ENCODE measurements around the gene SAMD4A. TPM values are rescaled to one million over a fixed set of nuclear protein-coding genes. Genes with fewer than 3 reads are reported as not detected.

SAMD4A gene
- total RNA-seq, 1 donor from 2014 or later = 30.6 TPM

DNA sequence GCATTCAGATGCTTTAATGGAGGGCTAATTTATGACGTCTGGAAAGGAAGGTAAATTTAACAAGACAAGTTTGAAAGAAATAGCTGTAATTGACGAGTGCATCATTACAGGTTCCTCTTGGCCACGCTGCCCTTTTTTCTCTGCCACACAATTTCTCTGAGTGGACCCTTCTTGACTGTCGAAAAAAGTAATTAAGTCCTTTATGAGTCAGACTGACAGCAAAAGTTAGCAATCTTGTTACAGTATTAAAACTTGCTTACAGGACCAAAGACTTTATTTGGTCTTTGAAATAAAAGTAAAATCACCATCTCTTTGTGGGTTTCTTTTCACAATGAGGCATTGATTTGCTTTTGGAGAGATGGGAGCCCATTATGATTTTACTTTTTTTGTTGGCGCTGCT is 42.6 kb downstream of the SAMD4A start:
- DNase-seq (no peak), ATAC-seq (no peak)
- TF ChIP-seq, protein P1, sequence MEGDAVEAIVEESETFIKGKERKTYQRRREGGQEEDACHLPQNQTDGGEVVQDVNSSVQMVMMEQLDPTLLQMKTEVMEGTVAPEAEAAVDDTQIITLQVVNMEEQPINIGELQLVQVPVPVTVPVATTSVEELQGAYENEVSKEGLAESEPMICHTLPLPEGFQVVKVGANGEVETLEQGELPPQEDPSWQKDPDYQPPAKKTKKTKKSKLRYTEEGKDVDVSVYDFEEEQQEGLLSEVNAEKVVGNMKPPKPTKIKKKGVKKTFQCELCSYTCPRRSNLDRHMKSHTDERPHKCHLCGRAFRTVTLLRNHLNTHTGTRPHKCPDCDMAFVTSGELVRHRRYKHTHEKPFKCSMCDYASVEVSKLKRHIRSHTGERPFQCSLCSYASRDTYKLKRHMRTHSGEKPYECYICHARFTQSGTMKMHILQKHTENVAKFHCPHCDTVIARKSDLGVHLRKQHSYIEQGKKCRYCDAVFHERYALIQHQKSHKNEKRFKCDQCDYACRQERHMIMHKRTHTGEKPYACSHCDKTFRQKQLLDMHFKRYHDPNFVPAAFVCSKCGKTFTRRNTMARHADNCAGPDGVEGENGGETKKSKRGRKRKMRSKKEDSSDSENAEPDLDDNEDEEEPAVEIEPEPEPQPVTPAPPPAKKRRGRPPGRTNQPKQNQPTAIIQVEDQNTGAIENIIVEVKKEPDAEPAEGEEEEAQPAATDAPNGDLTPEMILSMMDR (IDR thresholded peaks at IDR 0.05) = no peak
- no peak overlapping the region for H3K4me3 ChIP-seq
- intact Hi-C loops (cut with DNase I) = no loop called here
- H3K9me3 ChIP-seq = no peaks in the 10 kb centered on the region
- H3K36me3 ChIP-seq = no peaks in the 10 kb centered on the region
- no peak overlapping the region for H3K27ac ChIP-seq
- no peaks in the 10 kb centered on the region for H3K27me3 ChIP-seq (ENCODE audit: low read depth)
- H3K4me1 ChIP-seq = no peaks in the 10 kb centered on the region

DNA sequence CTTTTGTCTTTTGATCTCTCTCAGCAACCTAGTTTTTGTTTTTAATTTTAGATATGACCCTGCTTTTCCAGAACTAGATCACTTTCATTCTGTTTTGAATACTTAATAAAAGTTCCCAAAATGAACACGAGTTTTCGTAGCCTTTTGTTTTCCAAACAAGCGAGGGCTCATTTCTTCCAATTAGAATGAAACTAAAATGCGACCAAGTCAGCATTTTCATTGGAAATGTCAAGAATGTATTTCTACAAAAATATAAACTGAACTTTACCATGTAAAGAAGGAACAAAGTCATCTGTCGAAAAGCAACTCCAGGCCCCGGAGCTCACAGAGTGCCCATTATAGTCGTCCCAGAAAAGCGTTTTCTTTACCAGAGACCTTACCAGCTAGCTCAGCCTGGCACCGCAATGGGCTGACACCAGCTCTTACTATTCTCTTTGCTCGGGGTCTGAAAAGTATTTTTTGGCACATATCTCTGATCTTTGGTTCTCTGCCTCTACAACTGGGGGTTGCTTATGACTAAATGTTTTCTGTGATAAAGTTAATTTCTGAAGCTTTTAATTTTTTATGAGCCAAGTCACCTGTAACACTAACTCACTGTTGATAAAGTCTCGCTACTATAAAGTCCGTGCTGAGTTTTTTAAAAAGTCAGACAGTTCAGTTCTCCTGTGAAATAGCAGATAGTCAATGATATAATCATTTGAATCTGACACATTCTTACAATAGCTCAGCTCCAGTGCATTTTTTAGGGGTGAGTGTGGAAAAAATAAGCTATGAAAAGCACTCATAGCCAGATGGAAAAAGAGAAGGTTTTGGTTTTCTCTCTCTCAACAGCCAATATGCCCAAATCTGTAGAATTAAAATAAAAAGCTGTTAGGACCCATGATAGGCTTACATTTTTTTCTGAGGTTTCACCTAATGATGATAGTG is 43.4 kb downstream of the SAMD4A start:
- Histone ChIP-seq H3K36me3 (no peaks in the 10 kb centered on the region), H3K27ac (no peak overlapping the region), H3K4me1 (no peaks in the 10 kb centered on the region), H3K4me3 (no peak overlapping the region), H3K27me3 (ENCODE audit: low read depth) (no peaks in the 10 kb centered on the region), H3K9me3 (no peaks in the 10 kb centered on the region)
- intact Hi-C loops (cut with DNase I) = no loop called here
- TF ChIP-seq, protein P1 (IDR thresholded peaks at IDR 0.05) = no peak
- ATAC-seq (no peak), DNase-seq (no peak)

DNA sequence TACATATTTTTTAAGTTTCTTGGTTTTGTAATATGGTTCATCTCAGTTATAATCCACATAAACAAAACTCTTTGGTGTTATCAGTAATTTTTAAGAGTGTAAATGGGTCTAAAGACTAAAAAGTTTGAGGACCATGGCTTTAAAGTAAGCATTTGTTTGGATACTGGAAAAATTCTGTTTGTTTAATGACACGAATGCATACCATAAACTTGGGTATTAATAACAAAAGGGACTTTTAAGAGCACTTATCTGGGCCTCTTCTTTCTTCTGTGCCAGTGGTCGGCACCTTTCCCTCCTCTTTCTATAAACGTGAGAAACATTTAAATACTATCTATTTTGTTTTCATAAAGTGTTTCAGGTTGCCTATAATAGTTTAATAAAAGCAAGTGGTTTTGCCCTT is 47.4 kb downstream of the SAMD4A start:
- DNase-seq (no peak), ATAC-seq (no peak)
- H3K27me3 ChIP-seq (ENCODE audit: low read depth) = no peaks in the 10 kb centered on the region
- H3K9me3 ChIP-seq = no peaks in the 10 kb centered on the region
- no peaks in the 10 kb centered on the region for H3K36me3 ChIP-seq
- TF ChIP-seq, protein P1 (IDR thresholded peaks at IDR 0.05) = no peak
- no peak overlapping the region for H3K4me3 ChIP-seq
- no peak overlapping the region for H3K27ac ChIP-seq
- H3K4me1 ChIP-seq = no peaks in the 10 kb centered on the region
- intact Hi-C loops (cut with DNase I) = no loop called here

DNA sequence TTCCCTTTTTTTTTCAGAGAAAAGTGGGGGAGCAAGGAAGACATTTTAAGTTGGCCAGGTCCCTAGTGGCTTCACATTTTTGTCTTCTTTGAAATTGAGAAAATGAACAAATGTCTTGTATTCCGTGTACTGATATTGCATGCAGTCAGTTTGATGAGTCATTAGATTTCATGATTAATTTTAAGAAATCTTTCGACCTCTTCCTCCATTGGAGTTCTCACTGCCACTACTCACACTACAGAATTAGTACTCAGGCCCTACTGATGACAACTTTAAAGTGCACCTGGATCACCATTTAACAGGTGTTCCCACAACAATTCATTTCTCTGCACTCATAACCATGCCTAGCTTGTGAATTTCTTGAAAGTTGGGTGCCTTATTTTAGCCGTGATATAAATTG is 50.5 kb downstream of the SAMD4A start:
- Histone ChIP-seq H3K27ac (no peak overlapping the region), H3K4me1 (no peaks in the 10 kb centered on the region), H3K4me3 (no peak overlapping the region), H3K27me3 (ENCODE audit: low read depth) (no peaks in the 10 kb centered on the region), H3K36me3 (no peaks in the 10 kb centered on the region), H3K9me3 (no peaks in the 10 kb centered on the region)
- intact Hi-C loops (cut with DNase I) = no loop called here
- DNase-seq = no peak
- no peak for ATAC-seq
- TF ChIP-seq, protein P1 (IDR thresholded peaks at IDR 0.05) = no peak

DNA sequence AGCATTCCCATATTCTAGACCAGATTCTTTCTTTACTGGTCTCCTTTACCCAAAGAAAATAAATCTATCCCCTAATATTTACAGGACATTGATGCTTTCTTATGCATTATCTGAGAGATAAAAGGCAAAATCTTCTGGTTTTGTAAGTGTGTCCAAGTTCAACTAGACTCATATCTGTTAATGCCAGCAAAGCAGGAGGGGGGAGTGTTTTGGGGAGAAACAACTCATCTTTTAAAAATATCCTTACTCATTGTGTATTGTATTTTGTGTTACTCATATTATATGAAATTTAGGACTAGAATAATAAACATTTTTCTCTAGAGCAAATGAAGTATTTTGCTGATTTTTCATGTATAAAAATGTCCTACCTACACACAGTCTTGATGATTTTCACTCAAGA is 54.8 kb downstream of the SAMD4A start:
- no peak for ATAC-seq
- Histone ChIP-seq H3K36me3 (no peaks in the 10 kb centered on the region), H3K27me3 (ENCODE audit: low read depth) (no peaks in the 10 kb centered on the region), H3K9me3 (no peaks in the 10 kb centered on the region), H3K4me1 (peaks cover 21% of the 10 kb centered on the region), H3K27ac (no peak overlapping the region), H3K4me3 (no peak overlapping the region)
- intact Hi-C loops (cut with DNase I) = no loop called here
- DNase-seq = no peak
- TF ChIP-seq, protein P1 (IDR thresholded peaks at IDR 0.05) = no peak

Measured in lower lobe of right lung (tissue), 2 donors.